ENCODE measurements around the gene SEPTIN1. TPM values are rescaled to one million over a fixed set of nuclear protein-coding genes. Genes with fewer than 3 reads are reported as not detected.

SEPTIN1 gene
- total and polyA plus RNA-seq, 2 of the 13 experiments (the other 11 are each of a cell fraction or from before 2014, with no cell fraction given), result 0.18 to 0.67 TPM

- TF ChIP-seq PAXIP1 (CRISPR knock-in tag; conservative IDR thresholded peaks at IDR 0.05) (no peak), SIN3A (IDR thresholded peaks at IDR 0.05; ENCODE audit: borderline replicate concordance, low read depth, low read length) (peak; percentile 84; the same call in 1 of the 2 replicates), ZNF124 (CRISPR knock-in tag; IDR thresholded peaks at IDR 0.05) (peak; percentile 87), ZNF513 (CRISPR knock-in tag; conservative IDR thresholded peaks at IDR 0.05) (no peak), MBD4 (IDR thresholded peaks at IDR 0.05; ENCODE audit: borderline replicate concordance, low read length) (no peak), ZC3H13 (CRISPR knock-in tag; IDR thresholded peaks at IDR 0.05) (no peak), TRIM22 (IDR thresholded peaks at IDR 0.05) (no peak), SIX1 (CRISPR knock-in tag; IDR thresholded peaks at IDR 0.05; ENCODE audit: borderline replicate concordance) (no peak), PHF8 (CRISPR knock-in tag; IDR thresholded peaks at IDR 0.05) (peak; percentile 40), ZNF883 (CRISPR knock-in tag; IDR thresholded peaks at IDR 0.05; ENCODE audit: not compliant biosample characterization) (no peak), RARG (CRISPR knock-in tag; IDR thresholded peaks at IDR 0.05; ENCODE audit: low read depth) (no peak), ZNF619 (CRISPR knock-in tag; IDR thresholded peaks at IDR 0.05) (0 out of 2 replicates have a peak, but pooled peaks have one; percentile 55), ZFP90 (CRISPR knock-in tag; IDR thresholded peaks at IDR 0.05; ENCODE audit: borderline replicate concordance) (no peak), ZNF772 (CRISPR knock-in tag; IDR thresholded peaks at IDR 0.05) (peak; percentile 70; the same call in 1 of the 2 replicates), ZNF552 (CRISPR knock-in tag; IDR thresholded peaks at IDR 0.05; ENCODE audit: borderline replicate concordance) (no peak), MIER2 (CRISPR knock-in tag; IDR thresholded peaks at IDR 0.05) (0 out of 2 replicates have a peak, but pooled peaks have one; percentile 49), ATF3 (CRISPR knock-in tag; IDR thresholded peaks at IDR 0.05) (no peak), RXRB (CRISPR knock-in tag; IDR thresholded peaks at IDR 0.05; ENCODE audit: borderline replicate concordance) (peak; percentile 74), NKX3-1 (CRISPR knock-in tag; IDR thresholded peaks at IDR 0.05) (no peak), RCOR2 (CRISPR knock-in tag; IDR thresholded peaks at IDR 0.05) (no peak), ZNF564 (CRISPR knock-in tag; IDR thresholded peaks at IDR 0.05) (no peak), ZNF136 (CRISPR knock-in tag; IDR thresholded peaks at IDR 0.05; ENCODE audit: low read depth) (peak; percentile 68; the same call in 1 of the 2 replicates)
Measured at GRCh38 chr16:30409125-30410060, 27.0 kb upstream of the SEPTIN1 start (continued).
